GM19452 (cell line): ENCODE measurements around the gene CACNG7.
"Not testable (repeated sequence)": the region's sequence is repeated elsewhere in the genome, so short reads cannot be mapped to it uniquely, and the experiment has no call there.

Experiments used
- ATAC-seq: cut with Tn5 transposase; IDR thresholded peaks from one replicate; pipeline ENCODE4 v1.9.1; 2021; ENCODE audit not compliant: unreplicated experiment

The CACNG7 gene

DNA sequence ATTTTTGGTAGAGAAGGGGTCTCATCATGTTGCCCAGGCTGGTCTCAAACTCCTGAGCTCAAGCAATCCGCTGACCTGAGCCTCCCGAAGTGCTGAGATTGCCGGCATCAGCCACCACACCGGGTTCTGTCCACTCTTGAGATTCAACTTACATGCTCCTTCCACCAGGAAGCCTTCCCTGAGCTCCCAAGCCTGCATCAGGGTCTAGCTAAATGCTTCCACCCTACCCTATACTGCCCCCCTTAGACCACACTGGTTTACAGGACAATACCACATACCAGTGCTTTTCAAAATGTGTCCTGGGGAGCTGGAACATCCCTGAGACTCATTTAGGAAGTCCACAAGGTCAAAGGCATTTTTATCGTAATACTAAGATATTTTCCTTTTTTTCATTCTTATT lies 38.5 kb downstream of the CACNG7 start:
- ATAC-seq = no peak

DNA sequence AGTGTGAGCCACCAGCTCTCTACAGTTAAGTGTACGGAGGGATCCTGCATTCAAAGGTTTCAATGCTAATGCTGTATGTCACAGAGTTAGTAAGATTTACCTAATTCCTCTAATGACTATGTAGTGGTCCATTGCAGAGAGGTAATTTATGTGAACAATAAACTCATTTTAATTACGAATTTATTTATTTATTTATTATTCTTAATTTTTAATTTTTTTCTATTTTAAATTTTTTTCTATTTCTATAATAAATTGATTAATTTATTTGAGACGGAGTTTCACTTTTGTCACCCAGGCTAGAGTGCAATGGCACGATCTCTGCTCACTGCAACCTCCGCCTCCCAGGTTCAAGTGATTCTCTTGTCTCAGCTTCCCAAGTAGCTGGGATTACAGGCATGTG lies 39.5 kb downstream of the CACNG7 start:
- not testable (repeated sequence) for ATAC-seq

DNA sequence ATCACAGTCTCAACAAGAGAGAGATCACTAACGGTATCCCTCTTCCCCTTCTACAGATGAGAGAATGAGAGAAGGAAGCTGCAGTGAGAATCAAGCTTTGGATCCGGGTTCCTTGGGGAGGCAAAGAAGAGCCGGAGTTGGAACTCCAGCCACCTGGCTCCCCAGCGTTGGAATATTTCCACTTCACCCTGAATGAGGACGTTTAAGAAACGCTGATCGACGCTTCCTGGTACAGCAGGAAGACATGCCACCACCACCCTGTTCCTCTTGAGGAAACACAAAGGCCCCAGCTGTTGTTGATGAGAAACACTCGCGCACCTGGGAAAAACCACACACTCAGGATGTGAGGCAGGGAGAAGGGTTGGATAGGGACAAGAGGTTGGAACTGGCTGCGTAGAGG lies 42.4 kb downstream of the CACNG7 start:
- no peak for ATAC-seq

DNA sequence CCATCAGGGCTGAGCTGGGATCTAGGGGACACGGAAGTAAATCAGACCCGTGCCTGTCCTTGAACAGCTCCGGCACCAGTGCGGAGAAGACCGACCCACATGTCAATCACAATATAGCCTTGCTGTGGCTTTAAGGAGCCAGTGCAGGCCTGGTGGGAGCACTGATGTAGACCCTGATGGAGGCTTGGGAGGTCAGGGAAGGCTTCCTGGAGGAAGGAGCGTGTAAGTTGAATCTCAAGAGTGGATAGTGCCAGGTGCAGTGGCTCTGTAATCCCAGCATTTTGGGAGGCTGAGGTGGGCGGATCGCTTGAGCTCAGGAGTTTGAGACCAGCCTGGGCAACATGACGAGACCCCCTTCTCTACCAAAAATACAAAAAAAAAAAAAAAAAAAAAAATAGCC lies 42.9 kb downstream of the CACNG7 start:
- ATAC-seq = no peak

DNA sequence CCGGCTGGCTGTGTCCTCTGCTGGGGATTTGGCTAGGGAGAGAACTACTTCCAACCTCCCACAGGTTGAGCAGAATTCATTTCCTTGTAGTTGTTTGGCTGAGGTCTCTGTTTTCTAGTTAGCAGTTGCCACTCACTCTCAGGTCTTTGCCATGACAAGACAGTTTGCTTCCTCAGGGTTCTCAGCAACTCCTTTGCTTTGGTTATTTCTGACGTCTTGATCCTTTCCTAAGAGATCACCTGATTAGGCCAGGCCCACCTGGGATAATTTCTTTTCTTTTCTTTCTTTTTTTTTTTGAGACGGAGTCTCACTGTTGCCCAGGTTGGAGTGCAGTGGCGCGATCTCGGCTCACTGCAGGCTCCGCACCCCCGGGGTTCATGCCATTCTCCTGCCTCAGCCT lies 44.3 kb downstream of the CACNG7 start:
- ATAC-seq = no peak

DNA sequence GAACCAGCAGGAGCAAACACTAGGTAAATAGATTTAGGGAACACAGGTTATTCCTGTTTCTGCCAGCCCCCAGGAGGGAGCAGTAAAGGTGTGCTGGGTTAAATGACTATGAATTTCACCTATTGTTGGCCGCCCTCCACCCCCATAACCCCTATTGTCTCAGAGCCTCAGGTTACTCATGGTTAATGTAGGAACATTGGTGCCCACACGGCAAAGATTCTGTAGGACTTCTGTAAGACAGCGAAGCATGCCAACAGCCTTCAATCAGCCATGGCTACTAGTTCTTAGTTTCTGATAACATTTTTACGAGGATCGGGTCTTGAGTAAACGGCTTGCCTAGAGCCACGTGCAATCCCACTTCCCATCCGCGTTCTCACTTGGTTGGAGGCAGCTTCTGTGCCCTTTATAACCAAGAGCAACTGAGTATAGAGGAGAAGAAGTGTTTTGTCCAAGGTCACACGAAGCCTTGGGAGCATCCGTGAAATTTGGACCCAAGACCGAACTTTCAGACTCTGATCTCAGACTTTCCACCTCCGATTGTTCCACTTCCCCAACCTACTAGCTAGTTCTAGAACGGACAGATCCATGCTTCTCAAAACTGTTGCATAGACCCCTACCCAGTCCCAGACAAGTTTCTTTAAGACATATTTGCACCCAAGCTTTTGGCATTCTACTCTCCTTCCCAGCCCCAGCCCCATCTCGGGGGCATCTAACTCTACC lies 48.5 kb downstream of the CACNG7 start:
- ATAC-seq = no peak

DNA sequence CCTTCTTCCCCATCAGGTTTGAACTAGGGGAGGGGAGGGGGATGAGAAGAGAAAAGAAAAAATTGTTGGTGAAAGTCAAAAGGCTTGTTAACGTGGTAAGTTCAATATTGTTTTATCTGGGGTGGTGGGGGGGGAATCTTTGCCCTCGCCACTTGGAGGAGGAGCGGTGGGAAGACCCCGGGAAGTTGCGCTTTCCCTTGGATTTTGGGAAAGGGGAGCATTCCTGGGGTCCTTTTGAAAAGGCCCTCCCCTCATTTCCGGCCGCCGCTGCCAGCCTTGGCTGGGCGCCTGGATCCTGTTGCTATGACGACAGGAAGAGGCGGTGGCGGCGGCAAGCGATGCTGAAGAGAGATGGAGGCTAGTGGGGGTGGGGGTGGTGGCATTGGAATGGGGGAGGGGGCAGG lies 49.1 kb downstream of the CACNG7 start:
- no peak for ATAC-seq

DNA sequence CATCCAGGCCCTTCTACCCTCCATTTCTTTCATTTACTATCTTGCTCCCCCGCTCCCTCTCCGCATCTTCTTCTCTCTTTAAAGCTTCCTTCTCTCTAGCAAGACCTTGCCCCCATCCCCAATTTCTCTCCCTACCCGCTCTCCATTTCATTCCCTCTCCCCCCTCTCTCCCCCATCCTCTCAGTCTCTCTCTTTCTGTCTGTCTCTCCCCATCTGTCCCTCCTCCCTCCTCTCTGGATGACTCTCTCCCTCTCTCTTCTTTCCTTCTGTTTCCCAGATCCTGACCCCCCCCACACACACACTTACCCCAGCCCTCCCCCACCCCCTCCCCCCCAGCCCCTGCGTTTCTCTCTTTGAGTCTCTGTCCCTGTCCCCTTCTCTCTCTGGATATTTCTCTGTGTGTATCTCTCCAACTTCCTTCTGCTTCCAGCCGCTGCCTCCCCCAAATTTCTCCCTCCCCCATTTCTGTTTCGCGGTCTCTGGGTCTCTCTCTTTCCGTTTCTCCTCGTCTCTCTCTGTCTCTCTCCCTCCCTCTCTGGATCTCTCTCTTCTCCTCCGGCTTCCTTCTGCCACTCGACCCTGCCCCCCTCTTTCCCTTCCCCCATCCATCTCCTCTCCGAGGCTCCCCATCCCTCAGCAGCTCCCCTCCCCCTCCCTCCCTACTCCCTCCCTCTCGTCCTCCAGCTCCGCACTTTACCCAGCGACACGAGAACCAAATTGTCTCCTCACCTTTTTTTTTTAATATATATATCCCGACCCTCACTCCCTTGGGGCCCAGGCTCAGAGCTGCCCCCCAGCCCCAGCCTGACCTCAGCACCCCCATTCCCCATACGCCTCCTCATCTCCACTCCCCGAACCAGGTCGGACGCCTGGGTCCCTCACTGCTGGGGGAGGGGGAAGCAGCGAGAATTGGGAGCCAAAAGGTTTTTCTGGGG lies 50.0 kb downstream of the CACNG7 start:
- no peak for ATAC-seq

DNA sequence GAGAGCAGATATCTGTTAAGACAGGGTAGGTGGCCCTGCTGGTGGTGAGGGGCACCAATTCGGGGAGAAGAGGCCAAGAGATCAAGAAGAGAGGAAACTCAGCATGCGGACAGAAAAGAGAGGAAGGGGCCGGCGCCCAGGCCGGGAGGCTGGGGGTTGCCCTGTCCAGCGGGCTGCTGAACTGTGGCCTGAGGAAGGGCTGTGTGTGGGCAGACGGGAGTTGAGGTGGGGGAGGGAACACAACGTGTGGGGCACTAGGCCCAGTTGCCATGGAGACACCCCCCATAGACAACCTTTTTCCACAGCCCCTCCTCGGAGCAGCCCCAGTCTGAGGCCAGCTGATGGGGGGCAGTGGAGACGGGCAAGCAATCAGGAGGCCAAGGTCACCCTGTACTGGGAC lies 51.1 kb downstream of the CACNG7 start:
- no peak for ATAC-seq

DNA sequence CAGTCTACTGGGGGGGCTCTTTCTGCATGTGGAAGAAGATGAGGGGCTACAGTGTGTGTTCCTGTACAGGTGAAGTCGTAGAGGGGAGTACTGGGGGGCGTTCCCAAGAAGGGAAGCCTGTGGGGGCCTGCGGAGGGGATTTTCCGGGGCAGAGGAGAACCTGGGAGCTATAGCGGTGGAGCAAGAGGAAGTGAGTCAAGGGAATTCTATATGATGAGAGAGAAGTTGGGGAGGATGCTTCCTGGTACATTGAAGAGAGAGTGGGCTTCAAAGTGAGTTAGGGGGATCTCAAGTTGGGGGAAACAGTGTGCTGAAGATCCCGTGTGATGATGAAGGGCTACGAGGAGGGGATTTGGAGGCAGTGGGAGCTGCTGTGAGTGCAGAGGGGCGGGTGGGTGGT lies 51.8 kb downstream of the CACNG7 start:
- no peak for ATAC-seq

DNA sequence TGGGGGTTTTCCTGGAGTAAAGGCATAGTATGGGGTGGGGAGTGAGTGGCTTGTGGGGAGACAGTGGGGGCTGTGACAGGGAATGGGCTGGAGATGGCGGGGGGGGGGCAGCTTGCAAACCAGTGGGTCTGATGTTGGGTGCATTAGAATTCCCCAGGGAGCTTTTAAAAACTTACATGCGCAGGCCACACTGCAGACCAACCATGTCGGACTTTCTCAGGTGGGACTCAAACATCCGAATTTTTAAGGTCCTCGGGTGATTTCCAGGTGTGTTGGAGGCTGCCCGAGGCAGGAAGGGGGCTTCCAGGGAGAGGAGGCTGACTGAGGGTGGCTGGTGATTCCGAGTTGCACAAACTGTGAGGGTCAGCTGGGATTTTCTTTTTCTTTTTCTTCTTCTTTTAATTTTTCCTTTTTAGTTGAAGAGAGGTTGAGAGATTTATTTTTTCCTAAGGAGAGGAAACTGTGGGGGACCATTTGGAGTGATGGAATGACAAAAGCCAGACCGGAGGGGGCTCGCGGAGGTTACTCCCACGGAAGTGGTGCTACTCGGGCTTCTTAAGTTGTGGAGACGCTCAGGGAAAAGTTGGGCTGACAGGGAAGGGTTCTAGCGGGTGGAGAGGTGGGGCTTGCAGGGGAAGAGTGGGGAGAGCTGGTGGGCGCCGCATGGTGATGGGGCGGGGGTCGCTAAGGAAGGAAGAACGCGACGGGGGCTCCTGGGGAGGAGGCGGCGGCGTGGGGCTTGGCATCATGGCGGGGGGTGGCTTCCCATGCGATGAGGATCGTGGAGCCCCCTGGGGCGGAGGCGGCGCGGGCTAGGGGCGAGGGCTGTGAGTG lies 52.7 kb downstream of the CACNG7 start:
- ATAC-seq = no peak

DNA sequence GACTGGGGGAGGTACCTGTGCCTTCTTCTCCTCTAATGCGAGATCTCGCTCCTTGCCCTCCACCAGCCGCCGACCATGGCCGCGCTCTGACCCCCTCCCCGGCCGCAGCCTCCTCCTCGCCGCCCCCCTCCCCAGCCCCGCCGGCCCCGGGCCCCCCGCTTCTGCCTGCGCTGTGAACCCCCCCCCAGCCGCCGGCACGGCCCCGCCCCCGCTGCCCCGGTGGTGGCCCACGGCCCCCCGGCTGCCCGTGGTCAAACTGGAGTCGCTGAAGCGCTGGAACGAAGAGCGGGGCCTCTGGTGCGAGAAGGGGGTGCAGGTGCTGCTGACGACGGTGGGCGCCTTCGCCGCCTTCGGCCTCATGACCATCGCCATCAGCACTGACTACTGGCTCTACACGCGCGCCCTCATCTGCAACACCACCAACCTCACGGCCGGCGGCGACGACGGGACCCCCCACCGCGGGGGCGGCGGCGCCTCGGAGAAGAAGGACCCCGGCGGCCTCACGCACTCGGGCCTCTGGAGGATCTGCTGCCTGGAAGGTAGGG lies 53.9 kb downstream of the CACNG7 start, which contains the start of gene CACNG8:
TSS of gene CACNG8 (plus strand) at position 51 of the 545 bp plus-strand sequence.
- no peak for ATAC-seq

DNA sequence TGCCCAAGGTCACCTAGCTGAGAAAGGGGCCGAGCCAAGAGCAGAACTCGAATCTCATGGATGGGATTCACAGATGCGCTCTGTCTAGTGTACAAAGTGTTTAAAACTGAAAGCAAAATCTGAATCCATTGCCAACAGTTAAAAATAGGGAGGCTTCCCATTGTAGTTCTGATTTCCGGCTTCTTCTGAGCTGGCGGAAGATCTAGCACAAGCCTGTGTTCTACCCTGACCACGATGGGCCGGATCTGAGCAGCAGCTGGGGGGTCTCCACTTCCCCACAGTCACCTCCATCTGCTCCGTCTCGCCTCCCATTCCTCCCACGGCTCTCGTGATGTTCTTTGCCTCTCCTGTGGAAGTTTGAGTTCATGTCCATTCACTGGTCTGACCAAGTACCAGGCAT lies 56.0 kb downstream of the CACNG7 start:
- no peak for ATAC-seq

DNA sequence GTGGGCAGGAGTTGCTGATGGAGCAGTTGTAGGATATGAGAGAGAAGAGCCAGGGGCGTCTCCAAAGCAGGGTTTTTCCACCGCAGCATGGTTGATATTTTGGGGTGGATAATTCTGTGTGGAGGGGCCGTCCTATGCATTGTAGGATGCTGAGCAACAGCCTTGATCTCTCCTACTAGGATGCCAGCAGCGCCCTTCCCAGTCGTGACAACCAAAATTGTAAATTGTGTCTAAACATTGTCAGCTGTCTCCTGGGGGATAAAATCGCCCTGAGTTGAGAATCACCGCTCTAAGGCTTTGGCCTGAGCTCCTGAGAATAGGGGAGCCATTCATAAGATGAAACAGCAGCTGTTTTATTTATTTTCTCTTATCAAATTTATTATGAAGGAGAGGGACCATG lies 57.9 kb downstream of the CACNG7 start:
- no peak for ATAC-seq

DNA sequence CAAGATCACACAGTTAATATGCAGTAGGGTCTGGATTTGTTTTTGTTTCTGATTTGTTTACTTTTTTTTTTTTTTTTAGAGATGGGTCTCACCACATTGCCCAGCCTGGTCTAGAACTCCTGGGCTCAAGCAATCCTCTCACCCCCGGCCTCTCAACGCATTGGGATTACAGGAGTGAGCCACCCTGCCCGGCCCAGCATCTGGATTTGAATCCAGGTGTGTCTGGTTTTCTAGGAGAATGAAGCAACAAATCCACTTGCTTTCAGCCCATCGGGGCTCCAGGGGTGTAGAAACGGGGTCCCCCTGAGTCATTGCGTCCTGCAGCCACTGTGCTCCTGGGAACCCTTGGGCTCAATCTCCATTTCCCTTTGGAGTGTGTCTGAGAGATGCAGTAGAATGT lies 60.3 kb downstream of the CACNG7 start:
- no peak for ATAC-seq

DNA sequence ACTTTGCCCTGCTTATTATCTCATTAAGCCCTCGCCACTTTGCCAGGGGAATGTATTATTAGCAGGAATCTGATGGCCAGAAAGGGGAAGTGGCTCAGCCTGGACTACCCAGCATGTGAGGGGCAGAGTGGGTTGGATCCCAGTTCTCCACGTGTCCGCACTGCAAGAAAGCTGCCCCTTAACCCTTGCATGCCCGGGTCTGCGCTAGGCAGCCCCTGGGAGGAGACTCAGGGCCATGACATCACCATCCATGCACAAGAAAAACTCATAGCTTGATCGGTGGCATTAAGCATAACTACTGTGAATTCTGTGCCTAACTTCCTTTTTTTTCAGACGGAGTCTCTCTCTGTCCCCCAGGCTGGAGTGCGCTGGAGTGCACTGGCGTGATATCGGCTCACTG lies 62.6 kb downstream of the CACNG7 start:
- ATAC-seq = no peak

DNA sequence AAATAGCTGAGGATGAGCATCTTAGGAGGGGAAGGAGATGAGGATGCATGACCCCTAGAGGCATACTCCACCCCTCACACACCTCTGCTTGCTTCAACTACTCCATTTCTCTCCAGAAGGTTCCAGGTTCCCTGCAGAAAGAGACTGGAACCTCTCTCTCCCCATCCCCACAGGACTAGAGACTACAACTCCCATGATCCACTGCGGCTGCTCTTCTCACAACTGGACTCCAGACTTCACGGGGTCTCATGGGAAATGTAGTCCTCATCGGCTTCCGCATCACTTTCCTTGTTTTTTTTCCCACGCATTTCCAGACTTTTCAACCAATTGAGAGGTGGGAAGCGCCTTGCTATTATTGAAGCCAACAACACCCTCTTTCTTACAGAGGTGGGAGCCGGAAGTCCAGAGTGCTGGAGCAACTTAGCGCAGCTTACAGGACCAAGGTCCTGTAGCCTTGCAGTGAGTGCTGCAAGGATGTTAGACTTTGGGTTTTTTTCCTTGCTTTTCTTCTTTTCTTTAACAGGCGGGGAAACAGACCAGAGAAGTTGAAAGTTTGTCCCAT lies 68.4 kb downstream of the CACNG7 start:
- ATAC-seq = no peak

DNA sequence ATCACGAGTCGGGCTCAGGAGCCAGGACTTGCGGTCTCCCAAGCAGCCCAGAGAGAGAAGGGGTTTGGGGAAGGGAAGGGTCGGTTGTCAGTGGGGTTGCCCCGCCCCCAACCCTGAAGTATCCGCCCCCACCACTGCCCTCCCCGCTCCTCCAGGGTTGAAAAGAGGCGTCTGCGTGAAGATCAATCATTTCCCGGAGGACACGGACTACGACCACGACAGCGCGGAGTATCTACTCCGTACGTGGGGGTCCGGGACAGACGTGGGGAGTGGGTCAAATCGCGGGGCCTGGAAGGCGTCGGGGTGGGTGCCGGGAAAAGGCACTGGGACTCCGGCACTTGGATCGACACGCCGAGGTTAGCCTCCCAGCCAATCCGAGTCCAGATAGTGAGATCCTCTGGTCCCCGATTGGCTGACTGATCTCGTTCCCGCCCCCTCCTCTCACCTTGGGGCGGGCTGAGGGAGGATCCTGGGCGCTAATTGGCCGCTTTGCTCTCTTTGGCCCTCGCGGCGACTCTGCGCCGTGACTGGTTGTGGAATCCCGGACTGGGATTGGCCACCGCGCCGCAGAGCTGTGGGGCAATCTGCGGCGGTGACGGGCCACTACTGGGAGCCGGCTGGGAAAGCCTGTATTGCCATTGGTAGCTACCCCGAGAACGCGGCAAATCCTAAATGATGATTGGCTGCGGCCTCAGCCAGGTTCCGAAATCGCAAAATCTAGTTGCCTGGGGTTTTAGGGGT lies 69.1 kb downstream of the CACNG7 start:
- ATAC-seq = no peak

DNA sequence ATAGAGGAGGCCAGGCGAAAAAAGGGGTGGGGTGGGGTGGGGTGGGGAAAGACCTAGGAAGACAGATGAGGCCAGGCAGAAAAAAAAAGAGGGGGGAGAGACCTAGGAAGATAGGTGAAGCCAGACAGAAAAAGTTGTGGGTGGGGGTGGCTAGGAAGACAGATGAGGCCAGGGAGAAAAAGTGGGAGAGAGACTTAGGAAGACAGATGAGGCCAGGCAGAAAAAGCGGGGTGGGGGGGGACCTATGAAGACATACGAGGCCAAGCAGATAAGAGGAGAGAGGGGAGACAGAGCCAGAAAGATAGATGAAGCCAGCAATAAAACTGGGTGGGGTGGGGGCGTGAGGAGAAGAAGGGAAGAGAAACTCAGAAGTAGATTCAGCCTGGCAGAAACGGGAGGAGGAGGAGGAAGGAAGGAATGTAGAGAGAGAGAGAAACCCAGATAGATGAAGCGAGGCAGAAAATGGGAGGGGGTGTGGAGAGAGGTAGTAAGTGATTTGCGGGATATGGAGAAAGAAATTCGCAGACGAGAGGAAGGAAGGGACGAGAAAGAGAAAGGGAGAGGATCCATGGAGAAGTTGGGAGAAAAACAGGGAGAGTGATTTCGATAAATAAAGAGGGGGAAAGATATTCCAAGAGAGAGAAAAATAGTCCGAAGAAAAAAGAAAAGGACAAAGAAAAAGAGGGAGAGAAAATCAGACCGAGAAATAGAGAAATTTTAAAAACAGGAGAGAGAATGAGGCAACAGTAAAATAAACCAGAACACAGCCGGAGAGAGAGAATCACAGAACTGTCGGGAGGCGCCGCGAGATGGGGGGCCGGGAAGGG lies 70.1 kb downstream of the CACNG7 start:
- no peak for ATAC-seq
